Urothelium cell line (cell line): ENCODE measurements around the gene DENND6A.
"Not testable (repeated sequence)": the region's sequence is repeated elsewhere in the genome, so short reads cannot be mapped to it uniquely, and the experiment has no call there.

Experiments used
- DNase-seq: peaks from one replicate; pipeline ENCODE4 v3.0.0; 2011; ENCODE audit warnings: low spot score, mixed read lengths
- FAIRE-seq: peaks from 2 replicates; lab custom pipeline; 2011; peaks lifted over from hg19 to GRCh38; lab: Jason Lieb, UNC

Gene DENND6A

DNA sequence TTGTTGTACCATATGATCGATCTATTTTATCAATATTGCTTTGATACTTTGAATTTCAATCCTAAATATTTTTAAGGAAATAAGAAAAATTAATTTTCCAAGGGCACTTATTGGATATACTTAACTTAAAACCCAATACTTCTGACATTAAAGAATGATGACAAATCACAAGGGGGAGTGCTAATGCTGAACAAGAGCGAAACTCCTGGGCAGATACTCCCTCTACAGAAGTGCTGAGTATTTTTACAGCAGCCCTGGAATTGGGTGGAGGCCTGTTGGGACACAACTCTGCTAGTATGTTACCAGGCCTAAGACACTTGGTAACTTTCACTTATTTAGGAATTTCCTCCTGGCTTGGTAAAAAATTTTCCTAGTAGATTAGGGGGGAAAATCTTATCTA is 46.2 kb downstream of the DENND6A start:
- no peak for DNase-seq
- no peak for FAIRE-seq

DNA sequence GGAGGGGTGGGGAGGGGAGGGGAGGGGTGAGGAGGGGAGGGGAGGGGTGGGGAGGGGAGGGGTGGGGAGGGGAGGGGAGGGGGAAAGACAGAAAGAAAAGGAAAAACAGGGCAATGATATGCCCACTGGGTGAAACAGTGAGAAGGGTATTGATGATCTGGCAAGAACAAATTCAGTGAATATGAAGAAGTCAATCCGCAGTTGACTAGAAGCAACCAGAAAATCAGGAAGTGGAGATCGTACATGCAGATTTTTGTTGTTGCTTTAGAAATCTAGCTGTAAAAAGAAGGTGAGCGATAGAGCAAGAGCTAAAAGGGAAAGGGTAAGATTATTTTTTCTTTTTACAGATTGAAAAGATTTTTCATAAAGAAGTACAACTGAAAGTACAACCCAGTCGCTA is 48.1 kb downstream of the DENND6A start:
- DNase-seq, result no peak
- no peak for FAIRE-seq

DNA sequence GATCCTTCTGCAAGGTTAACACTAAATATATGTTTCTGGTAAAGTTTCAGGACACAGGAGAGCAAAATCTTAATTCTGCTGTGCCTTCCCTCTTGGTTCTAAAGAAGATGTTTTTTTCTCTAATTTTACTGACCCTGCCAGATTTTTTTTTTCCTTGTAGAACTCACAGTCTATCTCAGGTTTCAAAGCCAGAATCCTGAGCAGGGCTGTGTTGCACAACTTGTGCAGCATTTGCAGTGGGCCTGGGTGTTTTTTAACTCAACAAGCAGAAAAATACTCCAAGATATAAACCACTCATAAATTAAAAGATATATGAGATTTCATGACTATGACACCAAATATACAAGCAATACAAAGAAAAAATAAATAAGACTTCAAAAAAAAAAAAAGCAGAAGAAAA is 55.5 kb downstream of the DENND6A start:
- DNase-seq, result no peak
- no peak for FAIRE-seq

DNA sequence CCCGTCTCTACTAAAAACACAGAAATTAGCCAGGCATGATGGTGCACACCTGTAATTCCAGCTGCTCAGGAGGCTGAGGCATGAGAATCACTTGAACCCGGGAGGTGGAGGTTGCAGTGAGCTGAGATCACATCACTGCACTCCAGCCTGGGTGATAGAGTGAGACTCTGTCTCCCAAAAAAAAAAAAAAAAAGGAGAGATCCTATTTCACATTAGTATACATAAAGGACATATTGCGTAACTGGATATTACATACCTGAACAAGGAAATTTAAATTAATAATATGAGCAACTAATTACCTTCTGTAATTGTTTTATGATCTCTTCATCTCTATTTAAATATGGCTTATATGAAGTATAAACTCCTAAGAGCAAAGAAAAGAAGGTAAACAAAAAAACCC is 58.6 kb downstream of the DENND6A start:
- DNase-seq, FAIRE-seq: not testable (repeated sequence)

DNA sequence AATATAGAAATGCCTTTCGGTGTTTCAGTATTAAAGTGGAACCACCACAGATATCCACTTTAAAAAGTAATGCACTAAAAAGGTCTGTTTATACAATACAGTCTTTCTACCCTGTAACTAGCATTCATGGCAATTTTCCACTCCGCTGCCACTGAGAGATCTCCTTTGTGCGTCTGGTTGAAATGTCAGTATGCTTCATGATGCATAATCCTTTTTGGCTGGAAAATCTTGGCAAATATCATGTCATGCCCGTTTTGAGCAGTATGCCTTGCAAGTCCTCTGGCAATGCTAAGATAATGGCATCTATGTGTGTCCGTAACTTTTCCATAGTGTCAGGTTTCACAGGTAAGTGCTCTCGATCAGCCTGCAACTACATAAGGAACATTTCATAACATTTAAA is 64.9 kb downstream of the DENND6A start:
- FAIRE-seq, result no peak
- DNase-seq, result no peak

DNA sequence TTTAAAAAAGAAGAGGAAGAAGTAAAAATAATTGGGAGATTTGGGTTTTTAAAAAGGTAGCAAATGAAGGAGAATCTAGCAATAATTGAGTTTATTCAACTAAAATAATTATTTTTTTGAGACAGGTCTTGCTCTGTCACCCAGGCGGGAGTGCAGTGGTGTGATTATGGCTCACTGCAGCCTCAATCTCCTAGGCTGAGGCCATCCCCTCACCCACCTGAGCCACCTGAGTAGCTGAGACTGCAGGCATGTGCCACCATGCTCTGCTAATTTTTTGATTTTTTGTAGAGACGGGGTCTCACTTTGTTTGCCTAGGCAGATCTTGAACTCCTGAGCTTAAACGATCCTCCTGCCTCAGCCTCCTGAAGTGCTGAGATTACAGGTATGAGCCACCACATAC is 68.1 kb downstream of the DENND6A start:
- DNase-seq, result no peak
- FAIRE-seq, result no peak

DNA sequence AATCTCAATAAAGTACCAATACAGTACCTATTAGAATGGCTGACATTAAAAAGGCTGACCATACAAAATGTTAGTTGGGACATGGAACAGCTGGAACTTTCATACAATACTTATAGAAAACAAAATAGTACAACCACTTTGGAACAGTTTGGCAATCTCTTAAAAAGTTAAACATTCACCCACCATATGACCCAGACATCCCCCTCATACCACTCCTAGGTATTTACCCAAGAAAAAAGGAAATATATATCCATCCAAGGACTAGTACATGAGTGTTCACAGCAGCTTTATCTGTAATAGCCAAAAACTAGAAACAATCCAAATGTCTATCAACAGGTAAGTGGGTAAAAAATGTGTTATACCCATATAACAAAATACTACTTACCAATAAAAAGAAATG is 70.5 kb downstream of the DENND6A start:
- DNase-seq, result no peak
- no peak for FAIRE-seq

DNA sequence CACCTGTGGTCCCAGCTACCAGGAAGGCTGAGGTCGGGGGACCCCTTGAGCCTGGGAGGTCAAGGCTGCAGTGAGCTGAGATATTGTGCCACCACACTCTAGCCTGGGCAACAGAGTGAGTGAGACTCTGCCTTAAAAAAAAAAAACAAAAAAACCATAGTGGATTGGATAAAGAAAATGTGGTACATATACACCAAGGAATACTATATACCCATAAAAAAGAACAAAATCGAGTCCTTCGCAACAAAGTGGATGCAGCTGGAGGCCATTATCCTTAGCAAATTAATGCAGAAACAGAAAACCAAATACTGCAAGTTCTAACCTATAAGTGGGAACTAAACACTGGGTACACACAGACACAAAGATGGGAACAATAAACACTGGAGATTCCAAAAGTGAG is 75.1 kb downstream of the DENND6A start:
- FAIRE-seq (no peak), DNase-seq (no peak)

DNA sequence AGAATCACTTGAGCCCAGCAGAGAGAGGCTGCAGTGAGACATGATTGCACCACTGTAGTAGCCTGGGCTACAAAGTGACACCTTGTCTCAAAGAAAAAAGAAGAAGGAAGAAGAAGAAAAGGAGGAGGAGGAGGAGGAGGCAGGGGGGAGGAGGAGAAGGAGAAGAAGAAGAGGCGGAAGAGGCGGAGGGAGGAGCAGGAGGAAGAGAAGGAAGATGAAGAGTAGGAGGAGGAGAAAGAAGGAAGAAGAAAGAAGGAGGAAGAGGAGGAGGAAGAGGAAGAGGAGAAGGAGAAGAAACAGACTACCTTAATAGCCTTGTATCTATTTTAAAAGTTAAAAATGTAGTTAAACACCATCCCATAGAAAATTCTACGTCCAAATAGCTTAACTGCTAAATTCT is 76.6 kb downstream of the DENND6A start:
- no peak for DNase-seq
- no peak for FAIRE-seq

DNA sequence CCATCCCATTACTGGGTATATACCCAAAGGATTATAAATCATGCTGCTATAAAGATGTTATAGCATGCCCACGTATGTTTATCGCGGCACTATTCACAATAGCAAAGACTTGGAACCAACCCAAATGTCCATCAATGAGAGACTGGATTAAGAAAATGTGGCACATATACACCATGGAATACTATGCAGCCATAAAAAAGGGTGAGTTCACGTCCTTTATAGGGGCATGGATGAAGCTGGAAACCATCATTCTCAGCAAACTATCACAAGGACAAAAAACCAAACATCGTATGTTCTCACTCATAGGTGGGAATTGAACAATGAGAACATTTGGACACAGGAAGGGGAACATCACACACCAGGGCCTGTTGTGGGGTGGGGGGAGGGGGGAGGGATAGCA is 81.0 kb downstream of the DENND6A start:
- FAIRE-seq, DNase-seq: not testable (repeated sequence)

DNA sequence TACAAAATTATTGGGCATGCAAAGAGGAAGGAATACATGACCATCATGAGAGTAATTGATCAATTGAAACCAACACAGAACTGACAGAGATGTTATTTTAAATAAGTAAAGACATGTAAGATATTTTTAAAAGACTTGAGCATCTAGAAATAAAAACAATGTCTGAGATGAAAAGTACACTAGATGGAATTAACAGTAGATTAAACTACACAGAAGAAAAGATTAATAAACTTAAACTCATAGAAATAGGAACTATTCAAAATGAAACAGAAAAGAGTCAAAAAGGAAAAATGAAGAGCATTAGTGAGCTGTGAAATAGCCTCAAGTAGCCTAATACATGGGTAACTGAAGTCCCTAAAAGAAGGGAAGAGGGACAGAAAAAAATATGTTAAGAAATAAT is 87.2 kb downstream of the DENND6A start:
- FAIRE-seq (no peak), DNase-seq (no peak)

DNA sequence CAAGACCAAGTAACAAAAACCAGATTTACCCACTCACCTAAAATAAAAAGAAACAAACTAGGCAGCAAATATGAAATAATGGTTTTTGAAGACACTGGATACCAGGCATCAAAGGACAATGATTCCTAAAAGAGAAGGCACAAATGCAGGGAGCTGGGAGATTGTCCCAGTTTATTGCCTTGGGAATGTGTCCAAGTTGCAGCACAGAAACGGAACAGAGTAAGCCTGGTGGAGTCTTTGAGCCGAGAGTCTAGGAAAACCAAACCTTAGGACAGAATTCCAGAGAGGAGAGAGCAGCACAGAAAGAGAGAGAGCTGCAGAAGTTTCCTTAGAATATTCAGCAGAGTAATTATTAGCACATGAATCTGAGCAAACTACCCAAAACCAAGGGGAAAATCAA is 87.9 kb downstream of the DENND6A start:
- DNase-seq (no peak), FAIRE-seq (no peak)

DNA sequence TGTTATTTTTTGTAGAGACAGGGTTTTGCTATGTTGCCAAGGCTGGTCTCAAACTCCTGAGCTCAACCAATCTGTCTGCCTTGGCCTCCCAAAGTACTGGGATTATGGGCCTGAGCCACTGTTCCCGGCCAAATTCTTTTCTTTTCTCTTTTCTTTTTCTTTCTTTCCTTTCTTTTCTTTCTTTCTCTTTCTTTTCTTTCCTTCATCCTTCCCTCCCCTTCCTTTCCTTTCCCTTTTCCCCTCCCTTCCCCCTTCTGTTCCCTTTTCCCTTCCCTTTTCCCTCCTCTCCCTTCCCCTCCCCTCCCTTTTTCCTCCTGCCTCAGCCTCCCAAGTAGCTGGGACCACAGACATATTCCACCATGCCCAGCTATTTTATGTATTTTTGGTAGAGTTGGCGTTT is 92.7 kb downstream of the DENND6A start:
- FAIRE-seq (no peak), DNase-seq (no peak)

DNA sequence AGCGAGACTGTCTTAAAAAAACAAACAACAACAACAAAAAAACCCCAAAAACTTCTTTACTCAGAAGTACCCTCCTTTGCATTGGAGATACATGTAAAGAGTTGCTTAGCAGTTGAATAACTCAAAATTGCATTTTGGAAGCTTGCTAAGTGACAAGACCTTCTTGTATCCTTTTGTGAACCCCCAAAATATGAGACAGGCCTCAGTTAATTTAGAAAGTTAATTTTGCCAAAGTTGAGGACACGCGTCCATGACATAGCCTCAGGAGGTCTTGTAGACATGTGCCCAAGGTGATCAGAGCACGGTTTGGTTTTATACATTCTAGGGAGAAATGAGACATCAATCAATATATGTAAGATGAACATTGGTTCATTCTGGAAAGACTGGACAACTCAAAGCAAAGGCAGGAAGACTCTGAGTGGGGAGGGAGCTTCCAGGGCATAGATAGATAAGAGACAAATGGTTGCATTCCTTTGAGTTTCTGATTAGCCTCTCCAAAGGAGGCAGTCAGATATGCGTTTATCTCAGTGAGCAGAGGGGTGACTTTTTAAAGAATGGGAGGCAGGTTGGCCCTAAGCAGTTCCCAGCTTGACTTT is 94.0 kb downstream of the DENND6A start:
- FAIRE-seq, result no peak

DNA sequence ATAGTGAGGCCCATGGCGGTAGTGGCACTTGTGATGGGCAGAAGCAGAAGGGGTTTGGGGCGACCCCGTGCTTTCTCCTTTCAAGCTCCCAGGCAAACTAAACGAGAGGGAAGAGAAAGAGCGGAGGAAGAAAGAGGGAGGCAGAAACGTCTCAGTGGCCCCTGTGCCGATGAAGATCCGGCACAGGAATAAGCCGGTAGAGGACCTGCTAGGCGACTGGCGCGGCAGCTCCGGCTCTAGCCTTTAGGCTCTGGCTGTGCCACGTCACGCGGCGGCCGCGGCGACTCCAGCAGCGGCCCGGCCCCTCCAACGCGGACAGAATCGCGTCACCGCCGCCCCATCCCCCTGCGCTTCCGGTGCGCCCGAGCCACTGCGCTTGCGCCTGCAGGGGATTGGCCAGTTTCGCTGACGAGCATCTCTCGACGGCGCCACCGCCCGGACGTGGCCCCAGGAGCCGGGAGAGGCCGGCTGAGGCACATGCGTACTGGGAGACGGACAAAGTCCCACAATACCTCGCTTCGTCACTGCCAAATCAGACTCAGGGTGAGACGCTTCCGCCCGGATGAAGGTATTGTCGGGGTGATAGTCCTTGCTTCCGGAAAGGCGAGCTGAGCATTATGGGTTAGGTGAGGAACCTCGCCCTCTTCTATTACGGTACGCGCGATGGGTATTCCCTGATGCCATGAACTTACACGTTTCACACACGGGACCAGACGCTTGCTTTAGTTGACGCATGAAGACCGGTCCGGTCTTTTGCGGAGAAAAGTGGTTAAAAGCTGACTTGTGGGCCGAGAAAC is 95.6 kb downstream of the DENND6A start, which contains the start of gene ARF4:
Gene ARF4, minus strand, starts transcription at position 218 of the 797 bp plus-strand sequence. Its CDS starts 204 bp downstream, at position 14.
- peak; percentile 99 for DNase-seq
- peak; percentile 91 for FAIRE-seq

More for the DNA sequence above, 94.0 kb downstream of the DENND6A start:
- no peak for DNase-seq

DNA sequence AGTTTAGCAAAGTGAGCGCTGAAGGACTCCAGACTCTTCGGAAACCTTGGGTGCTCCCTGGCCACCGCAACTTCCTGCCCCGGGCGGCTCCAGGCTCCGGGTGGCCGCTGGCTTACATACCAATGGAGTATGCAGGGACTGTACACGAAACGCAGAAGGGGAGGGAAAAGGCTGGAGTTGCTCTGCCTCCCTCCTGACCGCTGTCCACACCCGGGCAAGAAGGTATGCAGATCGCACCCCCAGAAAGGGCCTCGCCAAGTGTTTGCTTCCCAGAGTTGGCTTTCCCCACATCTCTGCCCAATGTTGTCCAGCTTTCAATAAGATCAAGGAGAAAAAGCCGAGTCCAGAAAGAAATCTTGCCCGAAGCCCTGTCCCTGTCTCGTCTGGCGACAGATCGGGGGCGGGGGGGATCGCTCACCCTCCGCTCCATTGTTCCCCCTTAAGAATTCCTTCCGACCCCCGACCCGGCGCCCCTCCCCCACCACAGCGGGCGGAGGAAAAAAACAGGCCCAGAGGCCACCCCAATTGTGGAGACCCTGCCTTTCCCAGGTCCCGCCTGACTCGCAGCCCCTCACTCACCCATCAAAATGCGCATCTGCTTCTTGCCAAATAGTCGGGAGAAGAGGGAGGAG is 96.3 kb downstream of the DENND6A start:
- FAIRE-seq, result no peak
- DNase-seq, result peak; percentile 75

DNA sequence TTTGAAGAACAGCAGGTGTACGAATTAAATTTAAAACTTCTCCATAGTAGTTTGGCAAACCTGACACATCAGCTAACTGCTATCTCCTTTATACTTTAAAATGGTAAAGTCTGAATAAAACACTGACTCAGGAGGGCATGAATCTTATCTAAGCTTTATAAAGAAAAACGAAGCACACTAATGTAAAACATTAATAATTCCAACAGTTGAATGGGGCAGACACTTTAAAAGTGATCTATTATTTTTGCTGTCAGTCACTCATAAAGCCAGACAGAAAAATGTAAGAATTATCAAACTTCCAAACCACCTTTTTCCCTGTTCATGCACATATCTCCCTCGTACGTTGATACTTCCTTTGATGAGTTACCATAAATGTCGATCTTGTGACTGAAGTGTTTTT is 98.3 kb downstream of the DENND6A start:
- no peak for FAIRE-seq

DNA sequence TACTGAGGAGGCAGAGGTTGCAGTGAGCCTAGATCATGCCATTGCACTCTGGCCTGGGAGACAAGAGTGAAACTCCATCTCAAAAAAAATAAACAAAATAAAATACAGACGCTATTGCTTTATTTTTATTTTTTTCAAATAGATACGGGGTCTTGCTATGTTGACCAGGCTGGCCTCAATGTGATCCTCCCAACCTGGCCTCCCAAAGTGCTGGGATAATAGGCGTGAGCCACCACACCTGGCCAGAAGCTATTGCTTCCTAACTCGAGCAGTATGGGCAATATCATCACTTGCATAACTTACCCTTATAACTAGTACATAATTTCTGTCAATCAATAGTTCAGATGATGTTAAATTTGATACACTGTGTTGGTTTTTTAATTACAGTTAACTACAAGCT is 98.7 kb downstream of the DENND6A start:
- FAIRE-seq (no peak), DNase-seq (no peak)

More for the DNA sequence above, 98.3 kb downstream of the DENND6A start:
- no peak for DNase-seq

DNA sequence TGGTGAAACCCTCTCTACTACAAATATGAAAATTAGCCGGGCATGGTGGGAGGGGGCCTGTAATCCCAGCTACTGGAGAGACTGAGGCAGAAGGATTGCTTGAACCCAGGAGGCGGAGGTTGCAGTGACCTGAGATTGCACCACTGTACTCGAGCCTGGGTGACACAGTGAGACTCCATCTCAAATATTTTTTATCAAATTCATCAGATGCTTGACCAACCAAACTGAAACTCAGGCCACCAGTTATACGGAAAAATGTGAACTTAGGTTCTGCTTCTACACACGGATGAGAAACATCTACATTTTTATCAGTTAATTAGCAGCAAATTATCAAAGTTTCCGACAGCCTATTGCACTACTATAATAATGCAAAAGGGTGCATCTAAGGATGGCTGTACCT is 100.6 kb downstream of the DENND6A start:
- DNase-seq, result no peak
- no peak for FAIRE-seq

DNA sequence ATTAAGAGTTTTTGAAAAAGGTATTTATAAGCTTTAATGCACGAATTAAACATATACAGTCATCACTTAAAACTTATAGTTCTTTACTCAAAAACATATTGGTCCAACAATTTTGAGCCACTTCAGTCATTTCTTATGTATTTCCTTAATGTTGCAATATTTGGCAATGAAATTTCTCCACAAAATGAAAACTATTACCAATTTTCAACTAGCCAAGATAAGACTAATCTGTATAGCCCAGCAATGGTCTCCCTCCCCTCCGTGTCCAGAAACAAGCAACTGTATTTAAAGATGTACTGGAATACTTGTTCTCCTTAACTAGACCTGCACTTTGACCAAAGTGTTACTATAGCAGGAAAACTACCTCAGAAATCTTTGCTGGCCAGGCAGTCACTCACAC is 105.0 kb downstream of the DENND6A start:
- DNase-seq (no peak), FAIRE-seq (no peak)

DNA sequence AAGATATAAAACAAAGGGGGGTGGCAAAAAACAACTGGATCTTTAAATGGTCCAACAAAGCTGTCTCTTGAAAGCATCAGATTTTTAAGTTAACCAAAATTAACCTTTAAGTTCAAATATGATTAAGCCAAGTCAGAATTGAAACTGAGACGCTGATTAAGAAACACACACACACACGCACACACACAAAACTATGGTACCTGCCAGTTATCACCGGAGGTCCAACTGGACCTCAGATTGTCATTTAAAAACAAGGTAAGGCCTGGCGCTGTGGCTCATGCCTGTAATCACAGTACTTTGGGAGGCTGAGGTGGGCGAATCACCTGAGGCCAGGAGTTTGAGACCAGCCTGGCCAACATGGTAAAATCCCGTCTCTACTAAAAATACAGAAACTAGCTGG is 106.1 kb downstream of the DENND6A start:
- FAIRE-seq (no peak), DNase-seq (no peak)

DNA sequence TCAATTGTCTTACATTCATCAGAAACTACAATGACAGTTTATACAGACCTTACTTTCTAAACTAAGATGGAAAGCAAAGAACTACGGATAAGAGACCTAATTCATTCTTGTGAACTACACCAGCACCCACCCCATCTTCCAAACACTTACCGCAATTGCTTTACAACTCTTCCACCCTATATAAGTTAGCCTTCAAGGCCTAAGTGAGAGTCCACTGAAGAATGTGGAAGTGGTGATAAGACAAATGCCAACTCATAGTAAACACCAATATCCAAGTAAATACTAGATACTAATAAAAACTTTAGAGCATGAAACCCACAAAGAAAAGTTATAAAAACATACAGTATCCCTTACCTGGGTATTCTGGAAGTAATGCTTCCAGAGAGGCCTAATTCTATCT is 109.3 kb downstream of the DENND6A start:
- DNase-seq, result no peak
- no peak for FAIRE-seq
